BLaER1 treated with 17β-estradiol and CSF1 and Interleukin-3, amounts not matched to agents 10 nM and 100 nM (cell line): Measurements from ENCODE around the gene ADAMTS2.
"Not testable (repeated sequence)": the region's sequence is repeated elsewhere in the genome, so short reads cannot be mapped to it uniquely, and the experiment has no call there.

Experiments
- H3K27ac ChIP-seq, 11 experiments: shearing (Covaris generic); formaldehyde crosslinking; 2 replicates each; pipeline ENCODE4 v1.8.1; 2022
- H3K27me3 ChIP-seq, 11 experiments: shearing (Covaris generic); formaldehyde crosslinking; 2 replicates each; pipeline ENCODE4 v1.8.1; 2022
- H3K36me3 ChIP-seq, 11 experiments: shearing (Covaris generic); formaldehyde crosslinking; 2 replicates each; pipeline ENCODE4 v1.8.1; 2022
- H3K4me1 ChIP-seq, 10 experiments: shearing (Covaris generic); formaldehyde crosslinking; 2 replicates each; pipeline ENCODE4 v1.8.1; 2022
- H3K4me2 ChIP-seq, 11 experiments: shearing (Covaris generic); formaldehyde crosslinking; 2 replicates each; pipeline ENCODE4 v1.8.1; 2022
- H3K4me3 ChIP-seq, 10 experiments: shearing (Covaris generic); formaldehyde crosslinking; 2 replicates each; pipeline ENCODE4 v1.8.1; 2022
- H3K9ac ChIP-seq, 11 experiments: shearing (Covaris generic); formaldehyde crosslinking; 2 replicates each; pipeline ENCODE4 v1.8.1; 2022
- H3K9me3 ChIP-seq, 11 experiments: shearing (Covaris generic); formaldehyde crosslinking; replicated peaks in 1 of 11; 2 replicates each; pipeline ENCODE4 v1.8.1; 2022
- H4K20me1 ChIP-seq, 11 experiments: shearing (Covaris generic); formaldehyde crosslinking; 2 replicates each; pipeline ENCODE4 v1.8.1; 2022
- Cebpa-rat ChIP-seq, 11 experiments: shearing (Covaris generic); IDR thresholded peaks; 2 replicates each; pipeline ENCODE4 v1.8.1; 2022

Gene ADAMTS2

GRCh38 chr5:179219661-179220620 lies 125.3 kb downstream of the ADAMTS2 start:
- Histone ChIP-seq H3K27ac (no peak overlapping the region), H3K4me1 (peaks cover 9 to 22% (median 12%) of the 10 kb centered on the region in 10 experiments; a peak in 19 of 20 replicates), H3K9me3 (peaks cover 0 to 19% (median 9%) of the 10 kb centered on the region in 11 experiments; a peak in 17 of 22 replicates)

GRCh38 chr5:179218943-179219330 lies 126.3 kb downstream of the ADAMTS2 start:
- Histone ChIP-seq H3K4me2 (peak overlapping the region in 4 of 11 experiments; percentile 12 to 44 (median 39); a peak in 6 of 22 replicates), H4K20me1 (peaks cover 0 to 19% (median 0%) of the 10 kb centered on the region in 11 experiments; a peak in 3 of 22 replicates), H3K4me3 (no peak overlapping the region), H3K27me3 (peaks cover 0 to 12% (median 9%) of the 10 kb centered on the region in 11 experiments; a peak in 10 of 22 replicates), H3K27ac (no peak overlapping the region), H3K9me3 (peaks cover 0 to 9% (median 4%) of the 10 kb centered on the region in 11 experiments; a peak in 17 of 22 replicates), H3K4me1 (peaks cover 9 to 22% (median 12%) of the 10 kb centered on the region in 10 experiments; a peak in 19 of 20 replicates), H3K36me3 (no peaks in the 10 kb centered on the region), H3K9ac (no peak overlapping the region)
- no peak for TF ChIP-seq Cebpa-rat (IDR thresholded peaks at IDR 0.05)

More at GRCh38 chr5:179219661-179220620, 125.3 kb downstream of the ADAMTS2 start:
- H4K20me1 ChIP-seq: peaks cover 0 to 19% (median 0%) of the 10 kb centered on the region in 11 experiments; a peak in 3 of 22 replicates
- peak overlapping the region in 1 of 11 experiments; percentile 39; a peak in 2 of 22 replicates for H3K9ac ChIP-seq
- no peaks in the 10 kb centered on the region for H3K36me3 ChIP-seq
- no peak overlapping the region for H3K4me3 ChIP-seq
- TF ChIP-seq Cebpa-rat (IDR thresholded peaks at IDR 0.05): no peak
- peak overlapping the region; percentile 12 to 67 (median 50); a peak in 21 of 22 replicates for H3K4me2 ChIP-seq
- H3K27me3 ChIP-seq: peaks cover 0 to 12% (median 9%) of the 10 kb centered on the region in 11 experiments; a peak in 10 of 22 replicates

DNA sequence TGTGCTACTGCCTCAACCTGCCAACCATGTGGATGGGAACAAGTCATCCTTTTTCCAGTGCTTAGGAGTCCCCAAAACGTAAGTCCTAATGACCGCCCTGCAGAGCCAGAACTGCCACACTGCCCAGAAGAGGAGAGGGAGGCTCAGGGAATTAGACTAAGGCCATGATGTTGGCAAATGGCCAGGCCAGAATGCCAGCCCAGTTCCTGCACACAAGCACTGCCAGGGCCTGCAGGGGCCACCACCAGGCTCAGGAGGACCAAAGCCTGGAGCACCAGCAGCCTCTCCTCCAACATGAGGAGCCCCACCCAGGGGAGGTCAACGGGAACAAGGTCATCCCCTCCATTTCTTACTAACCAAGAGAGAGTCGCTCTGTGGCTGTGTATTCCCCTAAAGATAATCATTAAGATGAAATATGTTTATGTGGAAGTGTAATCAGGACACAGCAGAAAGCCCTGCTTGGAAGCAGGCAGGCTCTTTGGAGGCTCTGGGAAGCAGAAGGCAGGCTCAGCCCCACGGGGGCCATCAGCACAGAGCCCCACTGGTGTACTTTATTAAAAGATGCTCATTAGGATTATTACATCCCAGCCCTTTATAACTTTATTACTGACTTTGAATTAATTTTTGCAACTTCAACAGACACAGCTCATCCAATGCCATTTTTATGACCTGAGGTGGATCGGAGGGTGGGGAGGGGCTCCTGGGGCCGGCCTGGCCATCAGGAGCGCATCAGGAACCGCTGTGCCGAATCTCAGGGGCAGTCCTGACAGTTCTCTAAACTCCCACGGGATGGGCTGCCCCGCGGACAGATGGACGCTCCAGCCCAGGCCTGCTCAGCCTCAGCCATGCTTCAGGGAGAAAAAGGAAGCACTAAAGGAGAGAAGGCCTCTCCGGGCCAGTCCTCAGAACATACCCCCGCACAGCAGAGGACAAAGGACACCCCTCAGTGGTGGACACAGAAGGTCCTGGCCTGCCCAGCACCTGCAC lies 127.0 kb downstream of the ADAMTS2 start:
- 0 out of 22 replicates have a peak, but pooled peaks cover 0 to 3% (median 0%) of the 10 kb centered on the region in 11 experiments for H3K9me3 ChIP-seq
- H3K4me3 ChIP-seq: no peak overlapping the region
- no peak for TF ChIP-seq Cebpa-rat (IDR thresholded peaks at IDR 0.05)
- H3K36me3 ChIP-seq: no peaks in the 10 kb centered on the region
- H3K4me2 ChIP-seq: no peak overlapping the region
- peaks cover 0 to 12% (median 9%) of the 10 kb centered on the region in 11 experiments; a peak in 10 of 22 replicates for H3K27me3 ChIP-seq
- peaks cover 9 to 22% (median 12%) of the 10 kb centered on the region in 10 experiments; a peak in 19 of 20 replicates for H3K4me1 ChIP-seq
- peaks cover 0 to 19% (median 0%) of the 10 kb centered on the region in 11 experiments; a peak in 3 of 22 replicates for H4K20me1 ChIP-seq
- no peak overlapping the region for H3K9ac ChIP-seq
- H3K27ac ChIP-seq: no peak overlapping the region

DNA sequence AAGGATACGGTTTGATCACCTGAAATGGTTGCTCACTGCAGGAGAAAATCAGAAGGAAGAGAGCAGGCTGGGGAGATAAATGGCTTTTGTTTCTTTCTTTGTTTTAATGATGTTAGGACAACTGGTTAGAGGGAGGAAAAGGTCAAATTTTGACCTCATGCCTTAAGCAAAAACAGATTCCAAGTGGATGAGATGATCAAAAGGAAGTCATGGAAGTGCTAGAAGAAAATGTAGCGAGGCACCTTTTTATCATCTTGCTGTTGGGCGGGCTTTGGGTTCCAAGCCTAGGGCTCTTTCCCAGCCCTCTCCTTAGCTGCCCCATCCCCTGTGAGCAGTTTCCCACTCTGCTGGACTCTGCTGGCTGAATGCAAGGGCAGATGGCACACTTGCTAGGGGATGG lies 127.9 kb downstream of the ADAMTS2 start:
- H3K36me3 ChIP-seq: no peaks in the 10 kb centered on the region
- no peaks in the 10 kb centered on the region for H3K9me3 ChIP-seq
- peaks cover 0 to 19% (median 0%) of the 10 kb centered on the region in 11 experiments; a peak in 3 of 22 replicates for H4K20me1 ChIP-seq
- no peak for TF ChIP-seq Cebpa-rat (IDR thresholded peaks at IDR 0.05)
- no peak overlapping the region for H3K4me2 ChIP-seq
- H3K4me1 ChIP-seq: peaks cover 9 to 29% (median 12%) of the 10 kb centered on the region in 10 experiments; a peak in 19 of 20 replicates
- H3K27me3 ChIP-seq: peaks cover 0 to 12% (median 9%) of the 10 kb centered on the region in 11 experiments; a peak in 10 of 22 replicates
- no peak overlapping the region for H3K9ac ChIP-seq
- H3K27ac ChIP-seq: no peak overlapping the region
- H3K4me3 ChIP-seq: no peak overlapping the region

DNA sequence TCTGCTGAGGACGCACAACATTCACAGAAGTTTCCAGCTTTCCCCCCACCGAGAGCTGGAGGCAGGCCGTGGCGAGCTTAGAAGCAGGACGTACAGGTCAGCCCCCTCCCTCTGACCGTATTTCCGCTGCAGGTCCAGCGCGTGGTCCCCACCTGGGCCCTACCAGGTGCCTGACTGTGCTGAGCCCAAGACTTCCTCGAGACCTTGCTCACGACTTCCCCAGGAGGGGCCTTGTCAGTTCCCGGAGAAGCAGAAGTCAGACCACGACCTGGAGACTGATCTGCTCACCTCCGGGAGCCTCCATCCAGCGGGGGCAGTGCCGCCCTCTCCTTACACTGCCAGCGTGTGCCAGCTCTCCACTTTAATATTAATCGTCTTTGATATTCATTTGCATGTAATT lies 128.9 kb downstream of the ADAMTS2 start:
- not testable (repeated sequence) for H3K36me3 ChIP-seq, H3K9me3 ChIP-seq, H3K4me3 ChIP-seq, H3K4me2 ChIP-seq, H3K27ac ChIP-seq, H3K9ac ChIP-seq
- Histone ChIP-seq H3K27me3 (peaks cover 0 to 12% (median 9%) of the 10 kb centered on the region in 11 experiments; a peak in 10 of 22 replicates), H4K20me1 (peaks cover 0 to 15% (median 0%) of the 10 kb centered on the region in 11 experiments; a peak in 3 of 22 replicates), H3K4me1 (peaks cover 9 to 26% (median 12%) of the 10 kb centered on the region in 10 experiments; a peak in 19 of 20 replicates)

DNA sequence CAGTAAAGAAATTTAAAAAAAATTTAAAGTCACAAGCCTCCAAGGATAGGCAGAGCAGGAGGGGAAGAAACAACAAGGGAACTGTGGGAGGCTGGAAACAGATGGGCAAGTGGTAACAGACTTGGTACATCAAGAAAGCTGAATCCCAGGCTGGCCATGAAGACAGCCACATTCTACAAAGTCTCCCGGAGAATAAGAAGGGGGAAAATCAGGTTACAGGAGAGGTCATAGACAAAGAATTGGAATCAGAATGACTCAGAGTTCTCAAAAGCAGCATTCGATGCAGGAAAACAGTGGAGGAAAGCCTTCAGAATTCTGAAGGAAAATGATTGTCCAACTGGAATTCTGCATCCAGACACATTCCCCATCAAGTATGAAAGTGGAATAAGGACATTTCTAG lies 129.7 kb downstream of the ADAMTS2 start:
- H3K4me2 ChIP-seq: no peak overlapping the region
- no peaks in the 10 kb centered on the region for H3K36me3 ChIP-seq
- no peak overlapping the region for H3K4me3 ChIP-seq
- H3K27ac ChIP-seq: no peak overlapping the region
- peaks cover 9 to 27% (median 12%) of the 10 kb centered on the region in 10 experiments; a peak in 19 of 20 replicates for H3K4me1 ChIP-seq
- no peaks in the 10 kb centered on the region for H3K9me3 ChIP-seq
- no peak overlapping the region for H3K9ac ChIP-seq
- H3K27me3 ChIP-seq: peaks cover 0 to 12% (median 9%) of the 10 kb centered on the region in 11 experiments; a peak in 10 of 22 replicates
- H4K20me1 ChIP-seq: peaks cover 0 to 10% (median 0%) of the 10 kb centered on the region in 11 experiments; a peak in 3 of 22 replicates
- no peak for TF ChIP-seq Cebpa-rat (IDR thresholded peaks at IDR 0.05)

DNA sequence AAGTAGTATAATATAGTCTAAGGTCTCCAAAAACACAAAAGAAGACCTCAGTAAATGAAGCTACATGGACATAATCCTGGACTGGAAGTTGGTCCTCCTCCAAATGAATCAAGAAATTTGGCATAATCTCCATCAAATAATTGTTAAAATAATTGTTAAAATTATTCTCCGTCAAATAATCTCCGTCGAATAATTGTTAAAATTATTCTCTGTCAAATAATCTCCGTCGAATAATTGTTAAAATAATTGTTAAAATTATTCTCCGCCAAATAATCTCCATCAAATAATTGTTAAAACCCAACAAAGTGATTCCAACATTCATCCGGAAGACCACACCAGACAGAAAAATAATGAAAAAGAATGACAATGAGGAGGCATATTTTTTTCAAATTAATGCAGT lies 130.6 kb downstream of the ADAMTS2 start:
- no peak overlapping the region for H3K4me2 ChIP-seq
- H3K4me1 ChIP-seq: peaks cover 1 to 21% (median 8%) of the 10 kb centered on the region in 10 experiments; a peak in 19 of 20 replicates
- no peaks in the 10 kb centered on the region for H3K9me3 ChIP-seq
- no peaks in the 10 kb centered on the region for H3K36me3 ChIP-seq
- peaks cover 0 to 6% (median 0%) of the 10 kb centered on the region in 11 experiments; a peak in 5 of 22 replicates for H3K27me3 ChIP-seq
- peaks cover 0 to 1% (median 0%) of the 10 kb centered on the region in 11 experiments; a peak in 2 of 22 replicates for H4K20me1 ChIP-seq
- H3K27ac ChIP-seq: no peak overlapping the region
- no peak overlapping the region for H3K4me3 ChIP-seq
- TF ChIP-seq Cebpa-rat (IDR thresholded peaks at IDR 0.05): no peak
- no peak overlapping the region for H3K9ac ChIP-seq

- no peak overlapping the region for H3K27ac ChIP-seq
- peak overlapping the region in 1 of 11 experiments; percentile 21; a peak in 3 of 22 replicates for H3K4me2 ChIP-seq
- H3K4me1 ChIP-seq: peaks cover 0 to 16% (median 3%) of the 10 kb centered on the region in 10 experiments; a peak in 4 of 20 replicates
- no peaks in the 10 kb centered on the region for H3K27me3 ChIP-seq
- no peaks in the 10 kb centered on the region for H3K9me3 ChIP-seq
- H3K9ac ChIP-seq: no peak overlapping the region
- H3K36me3 ChIP-seq: no peaks in the 10 kb centered on the region
- no peak for TF ChIP-seq Cebpa-rat (IDR thresholded peaks at IDR 0.05)
- no peak overlapping the region for H3K4me3 ChIP-seq
- no peaks in the 10 kb centered on the region for H4K20me1 ChIP-seq
Observed at GRCh38 chr5:179212870-179213269, 132.4 kb downstream of the ADAMTS2 start.
